ENCODE measurements around the gene GBGT1.
"Not testable (repeated sequence)": the region's sequence is repeated elsewhere in the genome, so short reads cannot be mapped to it uniquely, and the experiment has no call there.

GBGT1 gene

GRCh38 chr9:133170716-133171115 is 7.0 kb upstream of the GBGT1 start:
- no peaks in the 10 kb centered on the region for H3K9me3 ChIP-seq (ENCODE audit: control insufficient read depth in 1 of 2, low read length in 2 of 2)
- no peaks in the 10 kb centered on the region for H3K36me3 ChIP-seq (ENCODE audit: control insufficient read depth in 1 of 2, insufficient read depth in 2 of 2, low read length in 2 of 2)
- no peak overlapping the region for H3K27ac ChIP-seq (ENCODE audit: low read length)
- H3K4me1 ChIP-seq (ENCODE audit: control insufficient read depth in 1 of 2, insufficient read depth in 2 of 2, low read length in 2 of 2): no peaks in the 10 kb centered on the region
- H3K27me3 ChIP-seq (ENCODE audit: low read depth, low read length): no peaks in the 10 kb centered on the region
- no peak overlapping the region for H3K4me3 ChIP-seq (ENCODE audit: low read depth in 1 of 2, low read length in 2 of 2)

DNA sequence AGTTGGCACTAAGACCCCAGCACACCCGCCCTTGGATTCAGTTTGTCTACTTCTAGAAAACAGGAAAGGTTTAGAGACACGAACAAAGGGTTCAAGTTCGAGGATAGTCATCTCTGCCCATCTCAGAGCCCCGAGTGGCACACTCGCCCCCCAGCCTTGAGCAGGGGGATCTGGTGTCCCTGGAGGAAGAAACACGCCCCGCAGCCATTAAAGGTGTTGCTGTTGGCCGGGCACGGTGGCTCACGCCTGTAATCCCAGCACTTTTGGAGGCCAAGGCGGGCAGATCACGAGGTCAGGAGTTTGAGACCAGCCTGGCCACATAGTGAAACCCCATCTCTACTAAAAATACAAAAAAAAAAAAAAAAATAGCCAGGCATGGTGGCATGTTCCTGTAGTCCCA is 6.0 kb upstream of the GBGT1 start:
- not testable (repeated sequence) for H3K9me3 ChIP-seq (ENCODE audit: control insufficient read depth in 1 of 2, low read length in 2 of 2); H3K4me1 ChIP-seq (ENCODE audit: control insufficient read depth in 1 of 2, insufficient read depth in 2 of 2, low read length in 2 of 2); H3K4me3 ChIP-seq (ENCODE audit: low read depth in 1 of 2, low read length in 2 of 2); H3K27me3 ChIP-seq (ENCODE audit: low read depth, low read length); H3K36me3 ChIP-seq (ENCODE audit: control insufficient read depth in 1 of 2, insufficient read depth in 2 of 2, low read length in 2 of 2); H3K27ac ChIP-seq (ENCODE audit: low read length)

DNA sequence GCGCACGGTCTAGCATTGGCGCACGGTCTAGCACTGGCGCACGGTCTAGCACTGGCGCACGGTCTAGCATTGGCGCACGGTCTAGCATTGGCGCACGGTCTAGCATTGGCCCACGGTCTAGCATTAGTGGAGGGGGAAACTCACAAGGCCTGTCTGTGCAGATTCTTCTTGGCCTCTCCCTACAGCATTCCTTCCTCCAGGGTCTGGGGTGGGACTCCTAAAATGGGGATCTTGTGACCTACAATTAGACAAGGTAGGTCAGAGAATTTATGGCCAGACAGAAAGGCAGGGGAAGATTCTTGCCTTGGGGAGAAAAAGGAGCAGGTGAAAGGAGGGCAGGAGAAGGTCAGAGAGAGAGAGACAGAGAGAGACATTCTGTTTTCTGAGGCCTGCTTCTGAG is 5.4 kb upstream of the GBGT1 start:
- Histone ChIP-seq H3K27ac (ENCODE audit: low read length) (no peak overlapping the region), H3K36me3 (ENCODE audit: control insufficient read depth in 1 of 2, insufficient read depth in 2 of 2, low read length in 2 of 2) (no peaks in the 10 kb centered on the region), H3K27me3 (ENCODE audit: low read depth, low read length) (no peaks in the 10 kb centered on the region), H3K9me3 (ENCODE audit: control insufficient read depth in 1 of 2, low read length in 2 of 2) (no peaks in the 10 kb centered on the region), H3K4me3 (ENCODE audit: low read depth in 1 of 2, low read length in 2 of 2) (no peak overlapping the region), H3K4me1 (ENCODE audit: control insufficient read depth in 1 of 2, insufficient read depth in 2 of 2, low read length in 2 of 2) (peaks cover 0 to 3% of the 10 kb centered on the region in 2 donors)

GRCh38 chr9:133168432-133168831 is 4.7 kb upstream of the GBGT1 start:
- Histone ChIP-seq H3K36me3 (ENCODE audit: control insufficient read depth in 1 of 2, insufficient read depth in 2 of 2, low read length in 2 of 2) (no peaks in the 10 kb centered on the region), H3K4me1 (ENCODE audit: control insufficient read depth in 1 of 2, insufficient read depth in 2 of 2, low read length in 2 of 2) (peaks cover 0 to 9% of the 10 kb centered on the region in 2 donors), H3K4me3 (ENCODE audit: low read depth in 1 of 2, low read length in 2 of 2) (no peak overlapping the region), H3K27me3 (ENCODE audit: low read depth, low read length) (no peaks in the 10 kb centered on the region), H3K27ac (ENCODE audit: low read length) (no peak overlapping the region), H3K9me3 (ENCODE audit: control insufficient read depth in 1 of 2, low read length in 2 of 2) (no peaks in the 10 kb centered on the region)

- Histone ChIP-seq H3K9me3 (ENCODE audit: control insufficient read depth in 1 of 2, low read length in 2 of 2) (no peaks in the 10 kb centered on the region), H3K27me3 (ENCODE audit: low read depth, low read length) (no peaks in the 10 kb centered on the region), H3K4me3 (ENCODE audit: low read depth in 1 of 2, low read length in 2 of 2) (no peak overlapping the region), H3K27ac (ENCODE audit: low read length) (no peak overlapping the region), H3K36me3 (ENCODE audit: control insufficient read depth in 1 of 2, insufficient read depth in 2 of 2, low read length in 2 of 2) (no peaks in the 10 kb centered on the region), H3K4me1 (ENCODE audit: control insufficient read depth in 1 of 2, insufficient read depth in 2 of 2, low read length in 2 of 2) (peaks cover 0 to 16% of the 10 kb centered on the region in 2 donors)
These were observed 4.1 kb upstream of the GBGT1 start for GRCh38 chr9:133167769-133168168.

- Histone ChIP-seq H3K27ac (ENCODE audit: low read length) (no peak overlapping the region), H3K4me1 (ENCODE audit: control insufficient read depth in 1 of 2, insufficient read depth in 2 of 2, low read length in 2 of 2) (peaks cover 0 to 17% of the 10 kb centered on the region in 2 donors), H3K4me3 (ENCODE audit: low read depth in 1 of 2, low read length in 2 of 2) (no peak overlapping the region), H3K27me3 (ENCODE audit: low read depth, low read length) (no peaks in the 10 kb centered on the region), H3K9me3 (ENCODE audit: control insufficient read depth in 1 of 2, low read length in 2 of 2) (no peaks in the 10 kb centered on the region), H3K36me3 (ENCODE audit: control insufficient read depth in 1 of 2, insufficient read depth in 2 of 2, low read length in 2 of 2) (no peaks in the 10 kb centered on the region)
These were observed 3.5 kb upstream of the GBGT1 start for GRCh38 chr9:133167096-133167730.

GRCh38 chr9:133166392-133166791 is 2.7 kb upstream of the GBGT1 start:
- H3K27me3 ChIP-seq (ENCODE audit: low read depth, low read length): no peaks in the 10 kb centered on the region
- no peaks in the 10 kb centered on the region for H3K9me3 ChIP-seq (ENCODE audit: control insufficient read depth in 1 of 2, low read length in 2 of 2)
- no peak overlapping the region for H3K27ac ChIP-seq (ENCODE audit: low read length)
- no peaks in the 10 kb centered on the region for H3K36me3 ChIP-seq (ENCODE audit: control insufficient read depth in 1 of 2, insufficient read depth in 2 of 2, low read length in 2 of 2)
- no peak overlapping the region for H3K4me3 ChIP-seq (ENCODE audit: low read depth in 1 of 2, low read length in 2 of 2)
- H3K4me1 ChIP-seq (ENCODE audit: control insufficient read depth in 1 of 2, insufficient read depth in 2 of 2, low read length in 2 of 2): peaks cover 0 to 22% of the 10 kb centered on the region in 2 donors

DNA sequence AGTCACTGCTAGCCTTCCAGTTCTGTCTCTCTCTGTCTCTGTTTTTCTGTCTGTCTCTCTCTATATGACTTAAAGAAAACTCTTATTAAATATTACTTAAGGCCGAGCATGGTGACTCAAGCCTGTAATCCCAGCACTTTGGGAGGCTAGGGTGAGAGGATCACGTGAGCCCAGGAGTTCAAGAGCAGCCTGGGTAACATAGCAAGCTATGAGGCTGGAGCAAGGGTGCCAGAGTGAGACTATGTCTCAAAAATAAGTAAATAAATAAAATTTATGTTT is 1.7 kb upstream of the GBGT1 start:
- no peaks in the 10 kb centered on the region for H3K27me3 ChIP-seq (ENCODE audit: low read depth, low read length)
- H3K27ac ChIP-seq (ENCODE audit: low read length): no peak overlapping the region
- H3K9me3 ChIP-seq (ENCODE audit: control insufficient read depth in 1 of 2, low read length in 2 of 2): no peaks in the 10 kb centered on the region
- H3K4me1 ChIP-seq (ENCODE audit: control insufficient read depth in 1 of 2, insufficient read depth in 2 of 2, low read length in 2 of 2): peaks cover 0 to 26% of the 10 kb centered on the region in 2 donors
- no peaks in the 10 kb centered on the region for H3K36me3 ChIP-seq (ENCODE audit: control insufficient read depth in 1 of 2, insufficient read depth in 2 of 2, low read length in 2 of 2)
- H3K4me3 ChIP-seq (ENCODE audit: low read depth in 1 of 2, low read length in 2 of 2): no peak overlapping the region

DNA sequence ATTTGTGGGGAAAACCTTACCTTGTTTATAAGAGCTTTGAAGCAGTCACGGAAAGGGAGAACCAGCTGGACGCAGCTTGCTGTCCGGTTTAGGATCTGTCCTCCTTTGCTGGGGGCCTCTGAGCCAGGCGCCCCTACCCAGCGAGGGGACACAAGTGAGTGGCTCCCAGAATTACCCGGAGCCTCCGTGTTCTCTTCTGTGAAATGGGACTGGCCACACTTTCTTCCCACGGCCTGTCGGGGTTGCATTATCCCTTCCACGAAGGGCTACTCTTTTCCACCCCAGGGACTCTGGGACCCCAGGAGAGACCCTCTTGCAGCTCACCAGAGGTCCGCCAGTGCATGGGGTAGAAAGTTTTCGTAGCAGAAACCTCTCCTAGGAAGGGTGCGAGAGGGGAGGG is 477 bp upstream of the GBGT1 start:
- H3K27ac ChIP-seq (ENCODE audit: low read length): no peak overlapping the region
- H3K36me3 ChIP-seq (ENCODE audit: control insufficient read depth in 1 of 2, insufficient read depth in 2 of 2, low read length in 2 of 2): no peaks in the 10 kb centered on the region
- H3K4me1 ChIP-seq (ENCODE audit: control insufficient read depth in 1 of 2, insufficient read depth in 2 of 2, low read length in 2 of 2): peaks cover 0 to 26% of the 10 kb centered on the region in 2 donors
- H3K9me3 ChIP-seq (ENCODE audit: control insufficient read depth in 1 of 2, low read length in 2 of 2): no peaks in the 10 kb centered on the region
- peak overlapping the region; percentile 56 to 82 for H3K4me3 ChIP-seq (ENCODE audit: low read depth in 1 of 2, low read length in 2 of 2)
- no peaks in the 10 kb centered on the region for H3K27me3 ChIP-seq (ENCODE audit: low read depth, low read length)

- Histone ChIP-seq H3K36me3 (ENCODE audit: control insufficient read depth in 1 of 2, insufficient read depth in 2 of 2, low read length in 2 of 2) (no peaks in the 10 kb centered on the region), H3K9me3 (ENCODE audit: control insufficient read depth in 1 of 2, low read length in 2 of 2) (no peaks in the 10 kb centered on the region), H3K4me3 (ENCODE audit: low read depth in 1 of 2, low read length in 2 of 2) (peak overlapping the region; percentile 56 to 82), H3K27ac (ENCODE audit: low read length) (no peak overlapping the region), H3K27me3 (ENCODE audit: low read depth, low read length) (no peaks in the 10 kb centered on the region), H3K4me1 (ENCODE audit: control insufficient read depth in 1 of 2, insufficient read depth in 2 of 2, low read length in 2 of 2) (peaks cover 0 to 26% of the 10 kb centered on the region in 2 donors)
These were observed 732 bp downstream of the GBGT1 start for GRCh38 chr9:133162861-133163503.

DNA sequence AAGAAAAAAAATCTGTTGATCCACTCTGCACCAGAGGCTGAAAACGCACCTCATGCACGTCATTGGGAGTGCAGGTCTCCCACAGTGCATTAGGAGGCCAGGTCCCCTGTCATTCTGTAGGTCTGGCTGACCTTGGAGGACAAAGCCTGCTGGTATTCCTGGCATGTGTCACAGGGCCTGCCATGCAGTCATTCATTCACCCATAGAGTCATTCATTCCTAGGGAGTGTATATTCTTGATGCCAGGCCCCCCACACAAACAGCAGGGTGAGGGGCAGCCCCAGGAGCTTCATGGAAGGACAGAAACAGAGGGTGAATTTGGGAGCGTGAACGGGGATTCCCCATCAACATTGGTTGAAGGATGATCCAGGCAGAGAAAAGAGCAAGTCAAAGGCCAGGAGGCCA is 2.2 kb downstream of the GBGT1 start:
- no peak overlapping the region for H3K27ac ChIP-seq (ENCODE audit: low read length)
- peaks cover 0 to 26% of the 10 kb centered on the region in 2 donors for H3K4me1 ChIP-seq (ENCODE audit: control insufficient read depth in 1 of 2, insufficient read depth in 2 of 2, low read length in 2 of 2)
- no peak overlapping the region for H3K4me3 ChIP-seq (ENCODE audit: low read depth in 1 of 2, low read length in 2 of 2)
- H3K9me3 ChIP-seq (ENCODE audit: control insufficient read depth in 1 of 2, low read length in 2 of 2): no peaks in the 10 kb centered on the region
- H3K27me3 ChIP-seq (ENCODE audit: low read depth, low read length): no peaks in the 10 kb centered on the region
- H3K36me3 ChIP-seq (ENCODE audit: control insufficient read depth in 1 of 2, insufficient read depth in 2 of 2, low read length in 2 of 2): no peaks in the 10 kb centered on the region

Measured in muscle layer of duodenum (tissue), 2 donors.